Measurements from ENCODE around the gene INTS2.
"Not testable (repeated sequence)": the region's sequence is repeated elsewhere in the genome, so short reads cannot be mapped to it uniquely, and the experiment has no call there.

Gene INTS2

DNA sequence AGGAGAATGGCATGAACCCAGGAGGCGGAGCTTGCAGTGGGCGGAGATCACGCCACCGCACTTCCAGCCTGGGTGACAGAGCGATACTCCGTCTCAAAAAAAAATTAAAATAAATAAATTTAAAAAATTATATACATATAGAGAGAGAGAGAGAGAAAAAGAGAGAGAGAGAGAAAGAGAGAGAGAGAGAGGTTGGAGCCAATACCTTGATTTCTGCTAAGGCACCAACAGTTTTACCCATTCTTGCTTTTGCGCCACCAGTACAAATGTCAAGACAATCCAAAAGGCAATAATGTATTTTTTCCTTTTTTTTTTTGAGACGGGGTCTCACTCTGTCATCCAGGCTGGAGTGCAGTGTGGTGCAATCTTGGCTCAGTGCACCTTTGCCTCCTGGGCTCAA lies 81.7 kb downstream of the INTS2 start:
- DNase-seq: no peak

DNA sequence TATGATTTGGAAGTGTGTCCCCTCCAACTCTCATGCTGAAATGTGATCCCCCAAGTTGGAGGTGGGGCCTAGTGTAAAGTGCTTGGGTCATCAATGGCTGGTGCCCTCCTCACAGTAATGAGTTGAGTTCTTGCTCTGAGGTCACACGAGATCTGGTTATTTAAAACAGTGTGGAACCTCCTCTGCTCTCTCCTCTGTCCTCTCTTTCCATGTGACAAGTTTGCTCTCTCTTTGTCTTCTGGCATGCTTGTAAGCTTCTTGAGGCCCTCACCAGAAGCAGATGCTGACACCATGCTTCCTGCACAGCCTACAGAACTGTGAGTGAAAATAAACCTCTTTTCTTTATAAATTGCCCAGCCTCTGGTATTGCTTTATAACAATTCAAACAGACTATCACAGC lies 84.3 kb downstream of the INTS2 start:
- no peak for DNase-seq

DNA sequence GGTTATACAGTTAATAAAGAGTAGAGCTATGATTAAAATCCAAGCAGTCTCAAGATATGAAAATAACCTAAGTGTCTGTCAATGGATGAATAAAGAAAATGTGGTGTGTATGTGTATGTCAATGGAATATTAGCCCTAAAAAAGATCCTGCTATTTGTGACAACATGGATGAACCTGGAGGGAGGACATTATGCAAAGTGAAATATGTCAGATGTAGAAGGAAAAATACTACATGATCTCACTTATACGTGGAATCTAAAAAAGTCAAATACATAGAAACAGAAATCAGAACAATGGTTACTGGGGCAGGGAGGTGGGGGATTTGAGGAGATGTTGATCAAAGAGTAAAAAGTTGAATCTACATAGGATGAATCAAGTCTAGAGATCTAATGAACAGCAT lies 84.9 kb downstream of the INTS2 start:
- DNase-seq: no peak

DNA sequence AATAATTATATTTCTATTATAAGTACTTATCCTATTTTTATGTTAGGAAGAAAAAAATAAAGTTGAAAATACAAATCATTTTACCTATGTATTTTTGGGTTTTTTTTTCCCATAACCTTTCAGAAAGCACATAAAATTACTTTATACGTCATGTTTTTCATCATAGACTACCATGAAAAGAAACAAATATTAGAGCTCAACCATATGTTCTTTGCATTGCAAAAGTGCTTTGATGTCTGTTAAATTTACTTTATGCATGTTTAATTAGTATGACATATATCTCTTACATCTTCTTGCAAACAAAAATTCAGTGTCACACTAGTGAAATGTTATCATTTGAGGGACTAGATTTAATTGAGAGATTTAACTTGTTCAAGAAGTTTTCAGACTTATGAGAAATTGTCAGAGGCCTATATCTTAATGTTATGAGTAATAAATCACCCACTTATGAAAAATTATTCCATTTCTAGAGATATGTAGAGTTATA lies 88.4 kb downstream of the INTS2 start:
- DNase-seq: no peak

DNA sequence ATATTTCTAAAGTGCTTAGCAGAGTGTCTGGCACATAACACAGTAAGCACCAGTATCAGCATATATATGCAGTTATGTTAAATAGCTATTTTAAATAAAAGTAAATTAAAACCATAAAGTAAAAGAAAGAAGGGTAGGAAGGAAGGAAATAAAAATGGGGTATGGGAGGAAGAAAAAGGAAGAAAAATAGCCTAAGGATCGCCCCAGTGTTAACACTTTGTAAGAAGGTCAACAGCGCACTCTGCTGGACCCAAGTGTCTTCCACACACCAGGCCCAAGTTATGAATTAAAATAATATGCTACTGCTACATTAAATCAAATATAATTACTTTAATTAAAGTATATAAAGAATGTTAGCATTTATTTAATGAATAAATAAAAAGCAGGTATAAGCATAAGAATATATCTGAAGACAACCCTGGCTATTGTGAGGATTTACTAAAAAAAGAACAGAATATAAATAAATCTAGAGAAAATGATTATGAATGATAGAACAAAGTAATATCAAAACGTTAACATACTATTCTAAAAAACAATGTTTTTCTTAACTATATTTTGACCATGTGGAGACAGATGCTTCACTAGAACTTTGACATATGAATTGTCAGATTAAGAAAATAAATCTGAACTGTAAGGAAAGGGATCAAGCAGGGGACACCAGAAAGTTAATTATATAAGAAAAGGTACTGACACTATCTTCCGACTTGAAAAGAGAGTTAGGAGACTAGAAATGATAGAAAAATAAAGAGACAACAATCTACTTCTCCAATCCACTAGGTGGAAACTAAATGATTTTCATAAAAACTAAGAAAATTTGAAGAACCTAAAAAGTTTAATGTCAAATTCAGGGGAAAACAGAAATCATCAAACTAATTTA lies 90.4 kb downstream of the INTS2 start:
- DNase-seq: peak; percentile 11

DNA sequence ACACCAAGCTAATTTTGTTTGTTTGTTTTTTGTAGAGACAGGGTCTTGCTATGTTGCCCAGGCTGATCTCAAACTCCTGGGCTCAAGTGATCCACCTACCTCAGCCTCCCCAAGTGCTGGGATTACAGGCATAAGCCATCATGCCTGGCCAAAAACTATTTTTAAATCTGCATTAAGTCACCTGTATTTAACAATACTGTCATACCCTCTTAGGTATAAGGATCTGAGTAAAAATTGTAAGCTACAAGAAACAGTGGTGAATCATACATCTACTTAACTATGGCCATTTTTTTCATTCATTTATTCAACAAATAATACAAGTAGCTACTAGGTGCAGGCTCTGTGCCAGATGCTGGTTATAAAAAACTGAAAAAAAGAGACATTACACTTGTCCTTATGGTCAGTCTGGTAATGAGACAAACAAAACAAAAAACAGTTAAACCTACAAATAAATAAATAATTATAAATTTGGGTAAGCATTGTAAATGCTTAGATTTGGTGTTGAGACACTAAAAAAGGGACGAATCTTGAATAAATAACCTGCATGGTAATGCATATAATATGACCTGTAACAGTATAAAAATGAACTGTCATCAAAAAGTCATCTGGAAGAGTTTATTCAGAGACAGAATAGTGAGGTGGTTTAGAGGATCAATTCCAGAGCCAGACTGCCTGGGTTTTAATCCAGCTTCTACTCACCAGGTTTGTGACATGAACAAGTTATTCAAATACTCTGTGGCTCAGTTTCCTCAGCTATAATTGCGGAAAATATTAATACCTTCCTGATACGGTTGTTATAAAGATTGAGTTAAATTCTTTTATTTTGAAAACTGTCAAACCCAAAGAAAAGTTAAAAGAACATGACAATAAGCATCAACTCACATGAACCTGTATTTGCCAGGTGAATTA lies 91.3 kb downstream of the INTS2 start:
- no peak for DNase-seq

DNA sequence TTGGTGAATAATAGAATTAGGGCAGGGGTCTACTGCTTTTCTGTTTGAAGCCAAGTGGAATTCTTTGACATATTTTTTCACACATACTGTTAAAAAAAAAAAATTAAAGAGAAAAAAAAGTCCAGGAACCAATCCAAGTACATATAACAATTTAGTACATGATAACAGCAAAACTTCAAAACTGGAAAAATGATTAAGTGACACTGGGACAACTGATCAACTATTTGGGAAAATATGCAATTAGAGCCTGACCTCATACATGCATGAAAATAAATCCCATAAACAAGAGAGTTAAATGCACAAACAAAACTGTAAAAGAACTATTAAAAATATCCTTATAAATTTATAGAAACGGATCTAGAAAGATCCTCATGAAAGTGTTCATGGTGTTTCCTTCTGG lies 92.2 kb downstream of the INTS2 start:
- DNase-seq: no peak

DNA sequence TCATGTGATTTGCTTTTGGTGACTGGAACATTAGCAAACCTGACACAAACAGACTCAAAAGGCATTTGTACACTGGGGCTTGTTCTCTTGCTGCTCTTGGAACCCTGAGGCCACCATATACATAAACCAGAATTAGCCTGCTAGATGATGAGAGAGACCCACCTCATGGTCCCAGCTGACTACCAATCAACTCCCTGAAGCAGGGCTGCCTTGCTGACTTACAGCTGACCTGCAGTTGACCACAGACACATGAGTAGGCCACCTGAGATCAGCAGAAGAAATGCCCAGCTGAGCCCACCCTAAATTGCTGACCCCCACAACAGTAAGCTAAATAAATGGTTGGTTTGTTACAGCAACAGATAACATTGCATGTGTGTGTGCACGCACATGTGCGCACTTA lies 93.2 kb downstream of the INTS2 start:
- no peak for DNase-seq

DNA sequence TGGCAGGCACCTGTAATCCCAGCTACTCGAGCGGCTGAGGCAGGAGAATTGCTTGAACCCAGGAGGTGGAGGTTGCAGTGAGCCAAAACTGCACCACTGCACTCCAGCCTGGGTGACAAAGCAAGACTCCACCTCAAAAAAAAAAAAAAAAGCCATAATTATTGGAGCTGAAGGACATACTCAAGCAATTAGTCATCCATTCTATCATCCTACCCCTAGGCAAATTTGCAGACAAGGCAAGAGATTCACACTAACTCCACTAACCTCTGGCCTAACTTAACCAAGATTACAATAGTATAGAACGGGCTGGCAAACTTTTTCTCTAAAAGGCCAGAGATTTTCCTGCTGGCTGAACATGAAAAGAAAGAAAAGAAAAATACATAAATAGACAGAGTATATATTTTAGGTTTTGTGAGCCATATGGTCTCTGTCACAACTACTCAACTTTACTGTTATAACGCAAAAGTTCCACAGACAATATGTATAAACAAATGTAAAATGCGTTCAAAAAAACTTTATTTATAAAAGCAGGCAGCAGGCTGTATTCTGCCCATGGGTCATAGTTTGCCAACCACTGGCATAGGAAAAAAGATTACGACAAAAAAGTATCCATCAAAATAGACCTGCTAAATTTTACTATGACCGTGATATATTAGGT lies 94.1 kb downstream of the INTS2 start:
- no peak for DNase-seq

DNA sequence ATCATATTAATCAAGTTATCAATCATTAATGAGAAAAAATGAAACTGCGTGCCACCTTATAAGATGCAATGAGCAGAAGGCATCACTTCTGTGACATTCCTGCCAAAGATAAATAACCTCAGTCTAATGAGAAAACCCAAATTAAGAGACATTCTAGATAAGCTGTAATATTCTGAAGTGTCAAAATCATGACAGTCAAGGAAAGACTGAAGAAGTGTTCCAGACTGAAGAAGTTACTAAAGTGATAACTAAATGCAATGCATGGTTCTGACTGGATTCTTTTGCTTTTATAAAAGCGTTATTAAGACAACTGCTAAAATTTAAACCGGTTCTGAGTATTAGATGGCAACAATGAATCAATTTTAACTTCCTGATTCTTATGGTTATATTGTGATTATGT lies 95.3 kb downstream of the INTS2 start:
- DNase-seq: no peak

DNA sequence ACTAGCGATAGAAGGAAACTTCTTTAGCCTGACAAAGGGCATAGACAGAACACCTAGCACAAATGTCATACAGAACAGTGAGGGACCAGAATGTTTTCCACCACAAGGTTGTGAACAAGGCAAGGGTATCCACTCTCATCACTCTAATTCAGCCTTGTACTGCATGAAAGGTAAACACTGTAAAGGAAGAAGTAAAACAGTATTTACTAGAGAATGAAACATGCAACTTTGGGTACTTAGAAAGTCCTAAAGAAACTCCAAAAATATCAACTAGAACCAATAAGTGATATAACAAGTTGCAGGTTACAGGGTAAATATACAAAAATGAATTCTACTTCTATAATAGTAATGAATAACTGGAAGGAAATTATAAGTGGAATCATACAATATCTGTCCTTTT lies 96.7 kb downstream of the INTS2 start:
- no peak for DNase-seq

DNA sequence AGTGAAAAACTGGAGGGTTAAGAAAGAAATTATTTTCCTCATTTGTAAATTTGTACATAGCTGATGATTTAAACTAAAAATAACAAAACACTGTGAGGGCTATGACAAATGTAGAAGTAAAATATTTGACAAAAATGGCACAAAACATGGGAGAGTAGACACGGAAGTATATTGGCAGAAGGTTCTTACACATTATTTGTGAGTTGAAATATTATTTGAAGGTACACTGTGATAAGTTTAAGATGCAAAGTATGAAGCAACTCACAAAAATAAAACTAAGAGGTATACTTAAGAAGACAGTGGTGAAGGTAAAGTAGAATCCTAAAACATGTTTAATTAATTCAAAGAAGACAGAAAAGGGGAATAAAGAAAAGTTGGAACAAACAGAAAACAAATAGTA lies 99.1 kb downstream of the INTS2 start:
- DNase-seq: no peak

DNA sequence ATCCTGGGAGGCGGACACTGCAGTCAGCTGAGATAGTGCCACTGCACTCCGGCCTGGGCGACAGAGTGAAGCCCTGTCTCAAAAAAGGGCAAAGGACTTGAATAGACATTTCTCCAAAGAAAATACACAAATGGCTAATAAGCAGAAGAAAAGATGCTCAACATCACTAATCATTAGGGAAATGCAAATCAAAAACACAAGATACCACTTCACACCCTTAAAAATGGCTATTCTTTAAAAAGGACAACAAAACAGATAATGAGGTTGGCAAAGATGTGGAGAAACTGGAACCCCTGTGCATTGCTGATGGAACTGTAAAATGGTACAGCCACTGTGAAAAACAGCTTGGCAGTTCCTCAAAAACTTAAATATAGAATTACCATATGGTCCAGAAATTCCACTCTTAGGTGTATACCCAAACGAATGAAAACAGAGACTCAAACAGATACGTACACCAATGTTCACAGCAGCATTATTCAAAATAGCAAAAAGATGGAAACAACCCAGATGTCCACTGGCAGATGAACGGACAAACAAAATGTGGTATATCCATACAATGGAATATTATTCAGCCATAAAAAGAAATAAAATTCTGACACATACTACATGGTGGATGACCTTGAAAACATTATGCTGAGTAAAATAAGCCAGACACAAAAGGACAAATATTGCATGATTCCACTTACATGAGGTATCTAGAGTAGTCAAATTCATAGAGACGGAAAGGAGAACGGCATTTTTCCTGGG lies 100.0 kb downstream of the INTS2 start:
- no peak for DNase-seq

DNA sequence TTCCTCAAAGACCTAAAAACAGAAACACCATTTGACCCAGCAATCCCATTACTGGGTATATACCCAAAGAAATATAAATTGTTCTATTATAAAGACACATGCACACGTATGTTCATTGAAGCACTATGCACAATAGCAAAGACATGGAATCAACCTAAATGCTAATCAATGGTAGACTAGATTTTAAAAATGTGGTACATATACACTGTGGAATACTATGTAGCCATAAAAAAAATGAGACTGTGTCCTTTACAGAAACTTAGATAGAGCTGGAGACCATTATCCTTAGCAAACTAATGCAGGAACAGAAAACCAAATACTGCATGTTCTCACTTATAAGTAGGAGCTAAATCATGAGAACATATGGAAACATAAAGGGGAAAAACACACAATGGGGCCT lies 100.9 kb downstream of the INTS2 start:
- DNase-seq: not testable (repeated sequence)

DNA sequence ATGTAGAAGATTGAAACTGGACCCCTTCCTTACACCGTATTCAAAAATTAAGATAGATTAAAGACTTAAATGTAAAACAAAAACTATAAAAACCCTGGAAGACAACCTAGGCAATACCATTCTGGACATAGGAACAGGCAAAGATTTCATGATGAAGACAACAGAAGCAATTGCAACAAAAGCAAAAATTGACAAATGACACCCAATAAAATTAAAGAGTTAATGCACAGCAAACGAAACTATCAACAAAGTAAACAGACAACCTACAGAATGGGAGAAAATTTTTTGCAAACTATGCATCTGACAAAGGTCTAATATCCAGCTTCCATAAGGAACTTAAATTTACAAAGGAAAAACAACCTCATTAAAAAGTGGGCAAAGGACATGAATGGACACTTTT lies 101.6 kb downstream of the INTS2 start:
- DNase-seq: not testable (repeated sequence)

DNA sequence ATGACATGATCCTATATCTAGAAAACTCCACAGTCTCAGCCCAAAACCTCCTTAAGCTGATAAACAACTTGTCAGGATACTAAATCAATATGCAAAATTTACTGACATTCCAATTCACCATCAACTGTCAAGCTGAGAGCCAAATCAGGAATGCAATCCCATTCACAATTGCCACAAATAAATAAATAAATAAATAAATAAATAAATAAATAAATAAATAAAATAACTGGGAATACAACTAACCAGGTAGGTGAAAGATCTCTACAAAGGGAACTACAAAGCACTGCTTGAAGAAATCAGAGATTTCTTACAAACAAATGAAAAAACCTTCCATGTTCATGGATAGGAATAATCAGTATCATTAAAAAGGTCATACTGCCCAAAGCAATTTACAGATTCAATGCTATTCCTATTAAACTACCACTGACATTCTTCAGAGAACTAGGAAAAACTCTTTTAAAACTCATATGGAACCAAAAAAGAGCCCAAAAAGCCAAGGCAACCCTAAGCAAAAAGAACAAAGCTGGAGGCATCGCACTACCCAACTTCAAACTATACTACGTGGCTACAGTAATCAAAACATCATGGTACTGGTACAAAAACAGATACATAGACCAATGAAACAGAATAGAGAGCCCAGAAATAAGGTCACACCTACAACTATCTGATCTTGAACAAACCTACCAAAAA lies 102.2 kb downstream of the INTS2 start:
- DNase-seq: no peak

DNA sequence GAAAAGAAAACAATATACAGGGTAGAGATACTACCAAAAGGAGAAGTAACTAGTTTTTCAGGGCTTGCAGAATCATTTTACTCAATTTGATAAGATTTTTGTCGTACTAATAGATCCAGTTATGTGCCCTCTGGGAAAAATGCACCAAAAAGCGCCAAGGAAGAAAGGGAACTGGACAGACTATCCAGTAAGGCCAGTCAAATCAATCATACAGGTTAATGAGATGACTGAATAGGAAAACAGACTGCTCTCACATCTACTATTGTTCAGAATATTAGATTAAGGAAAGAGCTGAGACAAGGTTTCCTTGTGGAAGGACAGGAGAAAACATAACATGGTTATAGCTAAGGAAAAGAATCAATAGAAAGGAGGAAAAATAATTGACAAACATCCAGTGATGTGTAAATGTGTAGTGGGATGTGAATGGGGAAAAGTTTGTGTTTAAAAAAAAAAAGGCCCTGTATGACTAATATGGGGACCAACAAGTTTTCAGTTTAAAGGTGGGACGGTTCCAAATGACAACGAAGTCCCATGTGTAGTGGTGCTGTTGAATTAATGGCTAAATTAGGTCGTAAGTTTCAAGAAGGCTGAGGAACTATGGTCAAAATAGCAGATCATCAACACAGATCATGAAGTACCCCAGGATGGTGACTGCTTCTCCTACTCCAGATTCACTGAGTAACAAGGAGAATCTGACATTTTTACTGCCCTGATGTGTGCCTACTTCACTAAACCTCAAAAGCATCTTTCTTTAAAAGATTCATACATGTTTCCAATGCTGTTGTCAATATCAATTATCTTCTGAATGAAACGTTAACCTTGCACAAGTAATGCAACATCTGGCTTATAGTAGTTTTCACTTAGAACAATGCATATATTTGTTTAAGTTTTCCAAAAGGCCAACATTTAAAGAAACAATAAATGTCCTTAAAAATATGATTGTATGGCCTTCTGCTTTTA lies 105.2 kb downstream of the INTS2 start:
- DNase-seq: no peak

DNA sequence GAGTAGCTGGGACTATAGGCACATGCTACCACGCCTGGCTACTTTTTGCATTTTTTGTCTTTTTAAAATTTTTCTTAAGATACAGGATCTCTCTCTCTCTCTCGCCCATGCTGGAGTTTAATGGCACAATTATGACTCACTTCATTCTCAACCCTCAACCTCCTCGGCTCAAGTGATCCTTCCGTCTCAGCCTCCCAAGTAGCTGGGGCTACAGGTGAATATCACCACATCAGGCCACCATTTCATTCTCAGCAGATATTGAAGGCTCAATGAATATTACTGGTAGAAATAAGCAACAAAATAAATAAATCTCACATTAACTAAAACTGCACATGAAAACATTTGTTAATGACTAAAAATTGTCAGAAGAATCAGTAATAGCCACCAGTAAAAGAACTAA lies 106.1 kb downstream of the INTS2 start:
- no peak for DNase-seq

DNA sequence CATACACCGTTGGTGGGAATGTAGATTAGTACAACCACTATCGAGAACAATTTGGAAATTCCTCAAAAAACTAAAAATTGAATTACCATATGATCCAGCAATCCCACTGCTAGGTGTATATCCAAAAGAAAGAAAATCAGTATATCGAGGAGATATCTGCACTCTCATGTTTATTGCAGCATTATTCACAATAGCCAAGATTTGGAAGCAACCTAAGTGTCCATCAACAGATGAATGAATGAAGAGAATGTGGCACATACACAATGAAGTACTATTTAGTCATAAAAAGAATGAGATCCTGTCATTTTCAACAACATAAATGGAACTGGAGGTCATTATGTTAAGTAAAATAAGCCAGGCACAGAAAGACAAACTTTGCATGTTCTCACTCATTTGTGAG lies 108.5 kb downstream of the INTS2 start:
- not testable (repeated sequence) for DNase-seq

DNA sequence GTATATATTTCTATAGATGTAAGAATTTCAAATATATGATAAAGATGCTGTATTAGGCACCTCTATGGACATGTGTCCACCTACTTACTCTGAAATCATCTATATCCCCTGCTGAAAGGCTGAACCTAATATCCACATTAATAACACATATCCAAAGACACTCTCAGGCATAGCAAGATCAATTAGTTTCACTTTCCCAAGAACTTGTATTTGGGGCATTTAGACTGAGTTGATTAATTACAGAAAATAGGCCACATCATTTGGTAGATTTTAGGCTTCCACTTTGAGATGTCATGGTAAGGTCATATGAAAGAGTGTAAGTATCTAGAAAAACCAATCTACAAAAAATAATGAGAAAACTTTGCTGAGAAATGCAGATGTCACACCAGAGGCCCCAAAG lies 109.6 kb downstream of the INTS2 start:
- no peak for DNase-seq

DNA sequence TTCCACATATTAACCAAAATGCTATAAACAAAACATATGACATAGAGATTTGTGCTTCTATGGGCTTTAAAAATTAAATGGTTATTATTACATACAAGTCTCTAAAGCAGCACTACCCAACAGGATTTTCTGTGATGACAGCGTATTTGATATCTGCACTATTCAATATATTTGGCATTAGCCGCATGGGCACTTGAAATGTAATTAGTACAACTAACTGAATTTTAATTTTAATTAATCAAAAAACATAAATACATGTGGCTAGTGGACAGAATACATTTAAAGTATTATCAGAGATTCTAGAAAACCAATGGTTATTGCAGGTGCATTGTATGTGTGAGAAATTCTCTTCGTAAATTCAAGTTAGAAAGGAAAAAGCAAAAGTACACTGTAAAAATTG lies 110.3 kb downstream of the INTS2 start:
- no peak for DNase-seq

Data from NCI-H1417 treated with DMSO at 0.1 percent for 48 hours (cell line).